ENCODE results near the gene ARSI. TPM values are rescaled to one million over a fixed set of nuclear protein-coding genes. Genes with fewer than 3 reads are reported as not detected.

The ARSI gene
- total RNA-seq, result under 1 TPM in 1 of 2 donors, not detected in 1; 0.26 TPM

- Histone ChIP-seq H3K27me3 (peaks cover 0 to 5% of the 10 kb centered on the region in 2 donors), H3K9me3 (no peaks in the 10 kb centered on the region), H3K36me3 (replicated peaks in 1 of 2; ENCODE audit: insufficient read depth in 1 of 2, low read depth in 2 of 2) (no peaks in the 10 kb centered on the region), H3K27ac (no peak within 1 kb of the TSS), H3K4me3 (peak within 1 kb of the TSS in 1 of 2 donors; percentile 5), H3K4me1 (peaks cover 13% of the 10 kb centered on the region)
- 2% methylated on average over 18 to 63 of the region's 63 CpGs for WGBS, 2 donors
- TF ChIP-seq CTCF (IDR thresholded peaks at IDR 0.05) (peak in 2 of 7 experiments; percentile 11 to 22), POLR2A (IDR thresholded peaks at IDR 0.05) (no peak)
- intact Hi-C loops (cut with DNase I), result no loop called here
- ATAC-seq, result peak; percentile 46
- peak; percentile 27 to 40 (median 34) for DNase-seq
Measured at GRCh38 chr5:150302301-150303069, at the start of gene ARSI. Gene ARSI (minus strand): TSS chr5:150302905. CDS start chr5:150302373, 532 bp downstream.

GRCh38 chr5:150350524-150351344, 48.0 kb upstream of the ARSI start:
- Histone ChIP-seq H3K4me1 (peaks cover 8% of the 10 kb centered on the region), H3K27ac (no peak overlapping the region), H3K4me3 (no peak overlapping the region), H3K27me3 (no peaks in the 10 kb centered on the region), H3K36me3 (replicated peaks in 1 of 2; ENCODE audit: insufficient read depth in 1 of 2, low read depth in 2 of 2) (no peaks in the 10 kb centered on the region), H3K9me3 (no peaks in the 10 kb centered on the region)
- peak; percentile 78 for ATAC-seq
- TF ChIP-seq POLR2A (IDR thresholded peaks at IDR 0.05), result no peak
- TF ChIP-seq CTCF (IDR thresholded peaks at IDR 0.05), result peak in 6 of 7 experiments; percentile 22 to 59 (median 48)
- peak; percentile 58 to 75 (median 72) for DNase-seq
- WGBS, 2 donors, result 40 to 66% methylated on average over 6 to 7 of the region's 7 CpGs
- intact Hi-C loops (cut with DNase I), result no loop called here

DNA sequence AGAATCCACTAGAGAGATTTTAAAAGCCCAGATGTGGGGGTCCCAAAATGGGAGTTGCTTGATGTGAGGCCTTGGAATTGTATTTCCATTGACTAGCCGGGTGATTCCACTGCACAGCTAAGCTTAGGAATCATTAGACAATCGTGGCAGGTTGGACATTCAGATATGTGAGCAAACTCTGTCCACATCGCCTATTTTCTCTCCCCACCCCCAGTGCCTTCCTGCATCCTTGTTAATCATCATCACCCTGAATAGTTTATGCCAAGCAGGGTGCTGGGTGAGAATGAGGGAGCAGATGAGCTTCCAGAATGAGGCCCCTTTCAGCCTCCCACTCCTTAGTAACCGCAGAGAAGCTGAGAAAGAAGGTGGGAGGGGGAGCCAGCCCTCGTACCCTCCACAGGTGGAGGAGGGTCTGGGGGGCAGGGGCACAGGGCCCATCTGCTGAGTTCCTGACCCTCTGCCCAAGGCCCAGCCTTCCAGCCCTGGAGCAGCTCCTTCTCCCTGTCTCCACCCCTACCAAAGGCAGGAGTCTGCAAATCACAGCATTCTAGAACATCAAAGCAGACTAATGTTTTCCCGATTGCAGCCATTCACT, 47.1 kb upstream of the ARSI start:
- no peak for ATAC-seq
- DNase-seq, result no peak
- H3K9me3 ChIP-seq, result no peaks in the 10 kb centered on the region
- TF ChIP-seq CTCF (IDR thresholded peaks at IDR 0.05) (no peak), POLR2A (IDR thresholded peaks at IDR 0.05) (no peak)
- H3K4me1 ChIP-seq, result peaks cover 8% of the 10 kb centered on the region
- H3K4me3 ChIP-seq, result no peak overlapping the region
- intact Hi-C loops (cut with DNase I), result loop anchor here (10.0 kb wide), 1 partner anchor 185 kb away; the partner anchor contains the start of gene CDX1
- H3K27ac ChIP-seq, result no peak overlapping the region
- WGBS, 2 donors, result 72 to 74% methylated on average over 6 of the region's 6 CpGs
- no peaks in the 10 kb centered on the region for H3K27me3 ChIP-seq
- H3K36me3 ChIP-seq (replicated peaks in 1 of 2; ENCODE audit: insufficient read depth in 1 of 2, low read depth in 2 of 2), result no peaks in the 10 kb centered on the region

DNA sequence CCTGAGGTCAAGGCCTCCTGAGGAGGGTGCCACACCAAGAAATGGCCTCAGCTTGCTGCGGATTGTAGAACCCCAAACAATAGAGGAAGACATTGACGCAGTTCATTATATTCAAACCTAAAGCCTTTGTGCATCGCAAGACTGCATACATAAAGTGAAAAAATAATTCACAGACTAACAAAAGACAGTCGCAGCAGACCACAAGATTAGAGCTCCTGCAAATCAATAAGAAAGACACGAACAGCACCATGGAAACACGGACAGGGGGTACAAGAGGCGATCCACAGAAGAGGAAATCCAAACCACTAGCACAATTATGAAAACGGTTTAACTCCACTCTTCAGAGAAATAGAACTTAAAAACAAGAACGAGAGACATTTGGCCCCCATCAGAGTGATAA, 44.7 kb upstream of the ARSI start:
- WGBS, 2 donors, result 54 to 62% methylated on average over 9 of the region's 9 CpGs
- Histone ChIP-seq H3K4me1 (peaks cover 8% of the 10 kb centered on the region), H3K27me3 (no peaks in the 10 kb centered on the region), H3K27ac (no peak overlapping the region), H3K9me3 (no peaks in the 10 kb centered on the region), H3K36me3 (replicated peaks in 1 of 2; ENCODE audit: insufficient read depth in 1 of 2, low read depth in 2 of 2) (no peaks in the 10 kb centered on the region), H3K4me3 (no peak overlapping the region)
- TF ChIP-seq CTCF (IDR thresholded peaks at IDR 0.05), result no peak
- TF ChIP-seq POLR2A (IDR thresholded peaks at IDR 0.05), result no peak
- no peak for DNase-seq
- intact Hi-C loops (cut with DNase I), result loop anchor here (10.0 kb wide), 1 partner anchor 183 kb away; the partner anchor contains the start of gene CDX1
- no peak for ATAC-seq
